GM12891 (cell line): Measurements from ENCODE around the gene FNDC3B.

Source experiments
- POLR2A ChIP-seq: IDR thresholded peaks from 2 replicates; pipeline ENCODE4 v1.6.1; 2011; ENCODE audit warnings: low read depth, low read length, control low read depth
- POLR2AphosphoS5 ChIP-seq: IDR thresholded peaks from 2 replicates; pipeline ENCODE4 v1.6.1; 2011; ENCODE audit warnings: low read depth, low read length, control low read depth
- SPI1 ChIP-seq: IDR thresholded peaks from 2 replicates; pipeline ENCODE4 v1.6.1; 2011; ENCODE audit warnings: low read depth, low read length, control low read depth
- TAF1 ChIP-seq: IDR thresholded peaks from 2 replicates; pipeline ENCODE4 v1.6.1; 2011; ENCODE audit warnings: low read depth, low read length, control low read depth

GRCh38 chr3:172171396-172172075 lies 132.2 kb downstream of the FNDC3B start:
- TF ChIP-seq POLR2AphosphoS5 (no peak), POLR2A (no peak), TAF1 (no peak), SPI1 (no peak)
